KBM-7 (cell line): ENCODE measurements around the gene RBPJL.

ENCODE experiments used
- DNase-seq: peaks from one replicate; pipeline ENCODE4 v3.0.0-alpha.2; 2015
- in situ Hi-C: fragments of 300-500 bp; cut with MboI; formaldehyde crosslinking; loops from 2 replicates; pipeline ENCODE4 v1.14.3; 2020; ENCODE audit warnings: low sequenced_read_pairs, low pct_unique_long_range_greater_than_20kb, mixed read lengths

RBPJL gene

DNA sequence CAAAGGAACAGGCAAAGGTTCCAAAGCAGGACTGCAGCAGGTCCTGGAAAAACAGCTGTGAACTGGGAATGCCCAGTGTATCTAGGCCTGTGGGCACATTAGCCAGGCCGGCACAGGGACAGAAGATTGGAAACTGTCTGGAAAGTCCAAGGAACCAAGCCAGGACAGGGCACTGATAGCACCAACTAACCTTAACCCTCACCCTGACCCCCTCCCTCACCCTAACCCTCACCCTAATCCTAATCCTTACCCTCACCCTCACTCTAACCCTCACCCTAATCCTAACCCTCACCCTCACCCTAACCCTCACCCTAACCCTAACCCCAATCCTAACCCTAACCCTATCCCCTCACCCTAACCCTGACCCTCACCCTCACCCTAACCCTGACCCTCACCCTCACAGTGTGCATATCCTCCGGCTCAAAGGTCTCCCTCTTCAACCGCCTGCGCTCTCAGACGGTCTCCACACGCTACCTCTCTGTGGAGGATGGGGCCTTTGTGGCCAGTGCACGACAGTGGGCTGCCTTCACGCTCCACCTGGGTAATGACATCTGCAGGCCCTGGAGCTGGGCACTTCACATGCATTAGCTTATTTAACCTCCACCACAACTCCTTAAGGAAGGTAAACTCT, 6.5 kb downstream of the RBPJL start:
- in situ Hi-C loops = loop anchor here (25.0 kb wide), 1 partner anchor 449 kb away; no protein-coding TSS in a partner anchor
- no peak for DNase-seq

- in situ Hi-C loops = loop anchor here (25.0 kb wide), 1 partner anchor 448 kb away; no protein-coding TSS in a partner anchor
Observed at GRCh38 chr20:45313943-45314342, 7.3 kb downstream of the RBPJL start.

GRCh38 chr20:45315672-45316071, 9.0 kb downstream of the RBPJL start:
- in situ Hi-C loops = loop anchor here (25.0 kb wide), 1 partner anchor 447 kb away; no protein-coding TSS in a partner anchor

More at GRCh38 chr20:45313943-45314342, 7.3 kb downstream of the RBPJL start:
- no peak for DNase-seq

DNA sequence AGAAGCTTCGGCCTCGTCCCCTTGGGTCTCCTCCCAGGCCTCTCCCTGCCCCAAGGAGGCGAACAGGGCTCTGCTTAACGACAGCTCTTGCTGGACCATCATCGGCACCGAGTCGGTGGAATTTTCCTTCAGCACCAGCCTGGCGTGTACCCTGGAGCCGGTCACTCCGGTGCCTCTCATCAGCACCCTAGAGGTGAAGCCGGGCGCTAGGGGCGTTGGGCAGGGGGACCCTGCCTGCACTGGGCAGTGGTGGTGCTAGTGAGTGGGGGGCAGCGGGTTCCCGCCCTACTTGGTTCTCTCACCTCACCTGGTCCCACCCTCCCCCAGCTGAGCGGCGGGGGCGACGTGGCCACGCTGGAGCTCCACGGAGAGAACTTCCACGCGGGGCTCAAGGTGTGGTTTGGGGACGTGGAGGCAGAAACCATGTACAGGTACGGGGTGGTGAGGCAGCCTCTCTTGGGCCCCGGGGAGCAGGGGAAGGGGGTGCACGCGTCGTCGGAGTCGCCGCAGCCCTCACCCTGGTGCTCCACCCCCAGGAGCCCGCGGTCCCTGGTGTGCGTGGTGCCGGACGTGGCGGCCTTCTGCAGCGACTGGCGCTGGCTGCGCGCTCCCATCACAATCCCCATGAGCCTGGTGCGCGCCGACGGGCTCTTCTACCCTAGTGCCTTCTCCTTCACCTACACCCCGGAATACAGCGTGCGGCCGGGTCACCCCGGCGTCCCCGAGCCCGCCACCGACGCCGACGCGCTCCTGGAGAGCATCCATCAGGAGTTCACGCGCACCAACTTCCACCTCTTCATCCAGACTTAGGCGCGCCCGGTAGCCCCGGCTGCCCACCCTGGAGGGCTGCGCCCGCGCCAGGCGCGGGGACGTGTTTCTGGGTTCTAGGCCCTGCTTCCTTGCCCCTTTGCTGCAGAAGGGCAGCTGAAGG, 9.8 kb downstream of the RBPJL start:
- DNase-seq = no peak
- in situ Hi-C loops = loop anchor here (25.0 kb wide), 1 partner anchor 446 kb away; no protein-coding TSS in a partner anchor

More at GRCh38 chr20:45315672-45316071, 9.0 kb downstream of the RBPJL start:
- DNase-seq = no peak

GRCh38 chr20:45317826-45318225, 11.2 kb downstream of the RBPJL start:
- in situ Hi-C loops = loop anchor here (25.0 kb wide), 1 partner anchor 444 kb away; no protein-coding TSS in a partner anchor
- DNase-seq = no peak

GRCh38 chr20:45318386-45318939, 11.8 kb downstream of the RBPJL start:
- DNase-seq = no peak
- in situ Hi-C loops = loop anchor here (25.0 kb wide), 1 partner anchor 444 kb away; no protein-coding TSS in a partner anchor

DNA sequence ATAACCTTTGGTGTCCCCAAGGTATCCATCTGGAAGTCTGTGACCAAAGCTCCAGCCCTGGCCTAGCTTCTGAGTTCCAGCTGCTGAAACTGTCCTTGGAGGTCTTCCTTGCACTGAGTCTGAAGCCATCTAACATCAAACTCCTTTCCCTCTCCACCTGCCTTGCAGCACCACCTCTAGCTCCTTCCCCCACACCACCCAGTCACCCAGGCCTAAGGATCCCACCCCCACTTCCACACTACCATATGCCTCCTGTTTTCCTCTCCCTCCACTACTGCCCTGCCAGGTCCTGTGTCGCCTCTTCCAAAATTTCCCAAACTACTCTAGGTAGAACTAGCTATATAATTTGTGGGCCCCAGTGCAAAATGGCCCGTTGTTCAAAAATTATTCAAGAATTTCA, 12.3 kb downstream of the RBPJL start:
- in situ Hi-C loops = loop anchor here (25.0 kb wide), 1 partner anchor 443 kb away; no protein-coding TSS in a partner anchor
- DNase-seq = no peak

- in situ Hi-C loops = loop anchor here (25.0 kb wide), 1 partner anchor 441 kb away; no protein-coding TSS in a partner anchor
- peak; percentile 82 for DNase-seq
Observed at GRCh38 chr20:45320948-45321595, 14.4 kb downstream of the RBPJL start.

- peak; percentile 71 for DNase-seq
- in situ Hi-C loops = loop anchor here (25.0 kb wide), 1 partner anchor 439 kb away; no protein-coding TSS in a partner anchor
Observed at GRCh38 chr20:45322952-45323383, 16.3 kb downstream of the RBPJL start.

GRCh38 chr20:45323731-45324130, 17.1 kb downstream of the RBPJL start:
- DNase-seq = no peak
- in situ Hi-C loops = loop anchor here (25.0 kb wide), 1 partner anchor 439 kb away; no protein-coding TSS in a partner anchor

DNA sequence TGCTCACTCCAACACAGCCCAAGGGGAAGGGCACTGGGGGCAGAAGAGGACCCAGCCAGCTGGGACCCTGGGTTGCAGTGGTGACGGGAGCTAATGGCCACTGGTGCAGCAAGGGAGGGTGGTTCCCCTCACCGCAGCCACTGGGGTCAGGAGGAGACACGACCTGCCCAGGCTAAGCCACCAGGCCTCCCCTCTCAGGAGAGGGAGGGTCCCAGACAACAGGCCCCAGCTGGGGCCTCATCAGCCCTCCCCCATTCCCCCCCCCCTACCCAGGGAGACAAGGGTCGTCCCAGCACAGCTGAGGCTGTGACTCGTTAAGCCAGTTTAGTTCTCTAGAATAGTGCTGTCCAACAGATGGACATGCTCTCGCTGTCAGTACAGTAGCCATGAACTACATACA, 18.7 kb downstream of the RBPJL start:
- DNase-seq = no peak
- in situ Hi-C loops = no loop called here

GRCh38 chr20:45328451-45328850, 21.8 kb downstream of the RBPJL start:
- in situ Hi-C loops = no loop called here
- DNase-seq = no peak

DNA sequence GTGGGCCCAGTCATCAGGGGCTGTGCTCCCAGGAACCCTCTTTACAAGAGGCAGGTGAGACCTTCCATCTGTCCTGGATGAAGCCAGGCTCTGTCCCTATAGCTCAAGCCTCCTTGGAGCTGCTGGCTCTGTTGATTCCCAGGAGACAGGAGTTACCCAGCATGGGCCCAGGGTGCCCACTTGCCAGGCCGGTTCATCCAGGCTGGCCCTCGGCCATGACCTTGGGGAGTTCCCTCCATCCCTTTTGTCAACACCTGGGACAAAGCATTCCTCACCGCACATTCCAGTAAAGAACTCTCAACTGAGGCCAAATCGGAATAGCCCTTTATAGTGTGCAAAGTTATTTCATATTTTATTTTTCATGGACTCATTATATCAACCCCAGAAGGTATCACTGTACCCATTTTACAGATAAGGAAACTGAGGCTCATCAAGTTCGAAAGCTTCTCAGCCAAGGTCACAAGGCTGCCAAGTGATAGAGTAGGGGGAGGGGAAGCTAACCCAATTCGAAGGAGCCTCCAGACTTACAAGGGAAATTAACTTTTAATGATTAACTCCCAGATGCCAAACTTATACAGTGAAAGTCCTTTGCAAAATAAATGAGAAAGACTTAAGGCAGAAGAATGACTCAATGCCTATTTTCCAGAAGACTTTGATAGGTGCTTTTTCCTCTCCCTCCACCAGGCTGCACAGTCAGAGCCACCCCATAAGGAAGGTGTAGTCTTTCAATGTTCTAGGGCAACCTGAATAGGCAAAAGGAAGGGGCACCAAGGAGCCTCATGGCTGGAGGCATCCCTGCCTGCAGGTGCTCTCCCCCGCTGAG, 23.1 kb downstream of the RBPJL start:
- in situ Hi-C loops = no loop called here
- no peak for DNase-seq

- in situ Hi-C loops = no loop called here
- DNase-seq = no peak
Observed at GRCh38 chr20:45330476-45330875, 23.8 kb downstream of the RBPJL start.

- in situ Hi-C loops = no loop called here
- no peak for DNase-seq
Observed at GRCh38 chr20:45336530-45337366, 30.1 kb downstream of the RBPJL start.

- in situ Hi-C loops = no loop called here
- DNase-seq = no peak
Observed at GRCh38 chr20:45337367-45338120, 30.9 kb downstream of the RBPJL start.
